Measurements from ENCODE around the gene PAK5. TPM values are rescaled to one million over a fixed set of nuclear protein-coding genes. Genes with fewer than 3 reads are reported as not detected.

The PAK5 gene
- total and polyA plus RNA-seq, 4 donors = 0.03 to 0.51 (median 0.16) TPM

DNA sequence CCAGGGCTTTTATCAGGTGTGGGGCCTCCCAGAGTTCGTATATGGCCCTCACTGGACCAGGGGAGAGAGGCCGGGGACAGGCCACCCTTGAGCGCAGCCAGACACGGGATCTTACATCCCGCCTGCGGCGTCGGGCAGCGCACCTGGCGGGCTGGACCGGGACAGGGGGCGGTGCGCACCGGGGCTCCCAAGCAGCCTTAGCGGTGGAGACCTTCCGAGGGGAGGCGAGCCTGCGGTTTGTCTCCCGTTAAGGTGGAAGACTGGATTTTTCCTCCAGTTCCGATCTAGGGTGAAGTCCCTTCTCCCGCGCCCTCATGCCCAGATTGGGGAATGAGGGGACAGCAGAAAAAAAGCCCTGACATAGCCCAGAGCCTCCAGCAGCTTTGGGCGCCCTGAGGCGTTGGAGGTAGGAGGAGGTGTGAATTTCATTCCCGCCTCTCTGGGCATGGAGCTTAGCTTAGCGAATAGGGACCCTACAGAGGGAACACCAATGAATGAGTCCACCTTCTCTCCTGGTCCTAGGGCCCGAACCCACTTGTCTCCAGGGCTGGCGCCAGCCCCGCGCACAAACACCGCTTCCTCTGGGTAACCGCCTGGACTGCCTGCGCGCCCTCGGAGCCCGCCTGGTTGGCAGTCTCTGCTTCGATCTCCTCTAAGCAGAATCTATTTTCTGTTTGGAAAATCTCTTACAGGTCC lies 331.2 kb downstream of the PAK5 start:
- no peak overlapping the region for H3K9ac ChIP-seq (ENCODE audit: insufficient read depth in 1 of 2, low read length in 2 of 2)
- ATAC-seq (ENCODE audit: insufficient read depth, low FRiP score) = no peak
- no peak overlapping the region for H3K27ac ChIP-seq (ENCODE audit: low read depth in 1 of 2, low read length in 1 of 2)
- no peak for DNase-seq
- TF ChIP-seq, protein P1, sequence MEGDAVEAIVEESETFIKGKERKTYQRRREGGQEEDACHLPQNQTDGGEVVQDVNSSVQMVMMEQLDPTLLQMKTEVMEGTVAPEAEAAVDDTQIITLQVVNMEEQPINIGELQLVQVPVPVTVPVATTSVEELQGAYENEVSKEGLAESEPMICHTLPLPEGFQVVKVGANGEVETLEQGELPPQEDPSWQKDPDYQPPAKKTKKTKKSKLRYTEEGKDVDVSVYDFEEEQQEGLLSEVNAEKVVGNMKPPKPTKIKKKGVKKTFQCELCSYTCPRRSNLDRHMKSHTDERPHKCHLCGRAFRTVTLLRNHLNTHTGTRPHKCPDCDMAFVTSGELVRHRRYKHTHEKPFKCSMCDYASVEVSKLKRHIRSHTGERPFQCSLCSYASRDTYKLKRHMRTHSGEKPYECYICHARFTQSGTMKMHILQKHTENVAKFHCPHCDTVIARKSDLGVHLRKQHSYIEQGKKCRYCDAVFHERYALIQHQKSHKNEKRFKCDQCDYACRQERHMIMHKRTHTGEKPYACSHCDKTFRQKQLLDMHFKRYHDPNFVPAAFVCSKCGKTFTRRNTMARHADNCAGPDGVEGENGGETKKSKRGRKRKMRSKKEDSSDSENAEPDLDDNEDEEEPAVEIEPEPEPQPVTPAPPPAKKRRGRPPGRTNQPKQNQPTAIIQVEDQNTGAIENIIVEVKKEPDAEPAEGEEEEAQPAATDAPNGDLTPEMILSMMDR (IDR thresholded peaks at IDR 0.05; ENCODE audit: control extremely low read depth, extremely low read depth) = no peak
- no peak overlapping the region for H3K4me3 ChIP-seq
- peaks cover 0 to 7% (median 0%) of the 10 kb centered on the region in 4 donors for H3K9me3 ChIP-seq (ENCODE audit: control insufficient read depth in 4 of 4, insufficient read depth in 3 of 4, low read length in 3 of 4)
- no peaks in the 10 kb centered on the region for H3K36me3 ChIP-seq (ENCODE audit: control insufficient read depth in 4 of 4, insufficient read depth in 4 of 4, low read length in 4 of 4)
- H3K4me1 ChIP-seq (ENCODE audit: control insufficient read depth in 5 of 5, insufficient read depth in 5 of 5, low read length in 5 of 5) = peaks cover 0 to 23% (median 2%) of the 10 kb centered on the region in 5 donors
- 4 to 10% methylated on average over 36 to 37 of the region's 37 CpGs for WGBS, 2 donors
- peaks cover 15 to 82% (median 71%) of the 10 kb centered on the region in 3 donors for H3K27me3 ChIP-seq (ENCODE audit: control insufficient read depth in 3 of 3, insufficient read depth in 3 of 3, low read length in 2 of 3)

DNA sequence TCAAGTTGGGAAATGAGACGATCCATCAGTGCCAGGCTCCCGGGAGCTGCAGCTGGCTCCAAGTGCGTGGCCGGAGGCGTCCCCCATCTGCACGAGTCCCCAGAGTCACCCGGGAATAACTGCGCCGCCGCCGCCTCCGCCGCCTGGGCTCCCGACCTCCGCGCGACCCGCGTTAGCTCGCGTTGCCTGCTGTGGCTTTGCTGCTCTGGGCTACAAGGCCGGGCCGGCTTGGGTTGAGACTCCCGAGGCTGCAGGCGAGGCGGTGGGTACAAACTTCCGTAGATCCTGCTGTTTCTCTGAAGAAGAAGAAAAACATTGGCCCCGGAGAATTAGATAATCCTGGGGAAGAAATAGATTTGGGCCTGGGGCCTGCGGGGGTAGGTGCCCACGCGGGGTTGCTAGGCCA lies 331.9 kb downstream of the PAK5 start:
- 4 to 8% methylated on average over 31 of the region's 31 CpGs for WGBS, 2 donors
- ATAC-seq (ENCODE audit: insufficient read depth, low FRiP score) (no peak), DNase-seq (peak; percentile 43 to 56 (median 53))
- Histone ChIP-seq H3K4me1 (ENCODE audit: control insufficient read depth in 5 of 5, insufficient read depth in 5 of 5, low read length in 5 of 5) (peaks cover 0 to 23% (median 2%) of the 10 kb centered on the region in 5 donors), H3K9ac (ENCODE audit: insufficient read depth in 1 of 2, low read length in 2 of 2) (no peak overlapping the region), H3K36me3 (ENCODE audit: control insufficient read depth in 4 of 4, insufficient read depth in 4 of 4, low read length in 4 of 4) (no peaks in the 10 kb centered on the region), H3K9me3 (ENCODE audit: control insufficient read depth in 4 of 4, insufficient read depth in 3 of 4, low read length in 3 of 4) (peaks cover 0 to 7% (median 0%) of the 10 kb centered on the region in 4 donors), H3K4me3 (no peak overlapping the region), H3K27me3 (ENCODE audit: control insufficient read depth in 3 of 3, insufficient read depth in 3 of 3, low read length in 2 of 3) (peaks cover 15 to 74% (median 68%) of the 10 kb centered on the region in 3 donors), H3K27ac (ENCODE audit: low read depth in 1 of 2, low read length in 1 of 2) (no peak overlapping the region)
- TF ChIP-seq, protein P1 (IDR thresholded peaks at IDR 0.05; ENCODE audit: control extremely low read depth, extremely low read depth) = no peak

DNA sequence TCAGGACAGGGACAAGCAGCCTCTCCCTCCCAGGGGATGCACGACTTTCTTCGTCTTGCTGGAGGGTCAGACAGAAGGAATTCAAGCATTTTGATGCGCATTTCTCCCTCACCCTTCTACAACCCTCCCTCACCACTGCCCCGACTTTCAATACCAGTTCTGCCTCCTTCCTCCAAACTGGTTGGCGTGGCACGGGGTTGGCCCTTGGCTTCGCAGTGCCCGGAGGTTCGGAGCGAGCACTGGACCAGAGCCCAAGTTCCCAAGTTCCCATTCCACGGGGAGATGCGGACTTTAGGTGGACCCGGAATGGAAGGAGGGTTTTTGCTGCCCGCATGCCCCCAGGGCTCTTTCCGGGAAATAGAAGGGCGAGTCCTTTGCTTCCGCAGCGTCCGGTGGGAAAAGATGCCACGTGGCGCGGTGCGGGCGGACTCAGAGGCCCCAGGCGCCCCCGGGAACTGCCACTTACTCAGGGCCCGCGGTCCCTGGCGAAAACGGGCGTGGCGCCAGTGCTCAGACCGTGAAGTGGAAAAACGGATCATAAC lies 332.5 kb downstream of the PAK5 start:
- no peak overlapping the region for H3K9ac ChIP-seq (ENCODE audit: insufficient read depth in 1 of 2, low read length in 2 of 2)
- H3K4me3 ChIP-seq = no peak overlapping the region
- peaks cover 15 to 69% (median 62%) of the 10 kb centered on the region in 3 donors for H3K27me3 ChIP-seq (ENCODE audit: control insufficient read depth in 3 of 3, insufficient read depth in 3 of 3, low read length in 2 of 3)
- H3K27ac ChIP-seq (ENCODE audit: low read depth in 1 of 2, low read length in 1 of 2) = no peak overlapping the region
- TF ChIP-seq, protein P1 (IDR thresholded peaks at IDR 0.05; ENCODE audit: control extremely low read depth, extremely low read depth) = no peak
- peaks cover 0 to 7% (median 0%) of the 10 kb centered on the region in 4 donors for H3K9me3 ChIP-seq (ENCODE audit: control insufficient read depth in 4 of 4, insufficient read depth in 3 of 4, low read length in 3 of 4)
- peak in 2 of 3 donors; percentile 30 to 44 for DNase-seq
- no peaks in the 10 kb centered on the region for H3K36me3 ChIP-seq (ENCODE audit: control insufficient read depth in 4 of 4, insufficient read depth in 4 of 4, low read length in 4 of 4)
- no peak for ATAC-seq (ENCODE audit: insufficient read depth, low FRiP score)
- WGBS, 2 donors = 10 to 13% methylated on average over 34 of the region's 34 CpGs
- H3K4me1 ChIP-seq (ENCODE audit: control insufficient read depth in 5 of 5, insufficient read depth in 5 of 5, low read length in 5 of 5) = peaks cover 0 to 23% (median 2%) of the 10 kb centered on the region in 5 donors
